SK-N-SH (cell line): ENCODE data around the gene ST8SIA6. TPM values are rescaled to one million over a fixed set of nuclear protein-coding genes. Genes with fewer than 3 reads are reported as not detected.

Experiments
- CTCF ChIA-PET: fragments of 300-600, 350-600 bp; formaldehyde crosslinking; extraction: SDS; loops from one replicate; lab custom pipeline; 2021; lab: Yijun Ruan, JAX
- POLR2A ChIA-PET: fragments of 350-600 bp; sonication (Branson Sonifier 250); formaldehyde crosslinking; extraction: SDS; loops from one replicate; lab custom pipeline; 2020; ENCODE audit warnings: antibody characterized with exemption, inconsistent platforms; lab: Yijun Ruan, JAX
- DNase-seq: peaks from one replicate; pipeline ENCODE4 v3.0.0; 2012
- H2AFZ ChIP-seq: fragments of 200-600 bp; sonication (generic); 2 replicates; pipeline ENCODE4 v1.8.1; 2016; ENCODE audit warnings: antibody characterized with exemption, mild to moderate bottlenecking, low read depth
- H3F3A ChIP-seq: fragments of 200-600 bp; sonication (generic); replicated peaks from 2 replicates; pipeline ENCODE3; 2016; ENCODE audit warnings: antibody characterized with exemption, mild to moderate bottlenecking; ENCODE audit not compliant: insufficient read depth
- H3K27ac ChIP-seq, 2 experiments: fragments of 200-500 bp in 1 of 2; fragments of 200-600 bp in 1 of 2; sonication (Bioruptor generic) in 1 of 2; sonication (generic), shearing (Covaris generic) in 1 of 2; 2 replicates each; pipeline versions ENCODE4 v1.5.1 to v1.6.1; 2014 to 2016; ENCODE audit warnings: low read depth in 2 of 2, inconsistent platforms in 1 of 2, low read length in 1 of 2, mild to moderate bottlenecking in 1 of 2, mixed read lengths in 1 of 2
- H3K27me3 ChIP-seq: fragments of 200-600 bp; sonication (generic), shearing (Covaris generic); 2 replicates; pipeline ENCODE4 v1.6.1; 2016; ENCODE audit warnings: mixed run types; ENCODE audit not compliant: insufficient read depth
- H3K36me3 ChIP-seq, 2 experiments: fragments of 200-500 bp in 1 of 2; fragments of 200-600 bp in 1 of 2; sonication (Bioruptor generic) in 1 of 2; sonication (generic) in 1 of 2; replicated peaks in 1 of 2; 2 replicates each; pipeline versions ENCODE3 to v1.5.1; 2014 to 2016; ENCODE audit warnings: low read length in 1 of 2, mild to moderate bottlenecking in 1 of 2; ENCODE audit not compliant: insufficient read depth in 2 of 2, control insufficient read depth in 1 of 2
- H3K4me1 ChIP-seq, 2 experiments: fragments of 200-500 bp in 1 of 2; fragments of 200-600 bp in 1 of 2; sonication (Bioruptor generic) in 1 of 2; sonication (generic), shearing (Covaris generic) in 1 of 2; 2 replicates each; pipeline versions ENCODE4 v1.5.1 to v1.6.1; 2014 to 2016; ENCODE audit warnings: low read depth in 1 of 2, low read length in 1 of 2, mixed run types in 1 of 2; ENCODE audit not compliant: insufficient read depth in 2 of 2, control insufficient read depth in 1 of 2
- H3K4me2 ChIP-seq: fragments of 200-600 bp; sonication (generic), shearing (Covaris generic); 2 replicates; pipeline ENCODE4 v1.6.1; 2017; ENCODE audit warnings: mixed run types
- H3K4me3 ChIP-seq, 2 experiments: fragments of 200-500 bp in 1 of 2; fragments of 200-600 bp in 1 of 2; sonication (Bioruptor generic) in 1 of 2; sonication (generic), shearing (Covaris generic) in 1 of 2; 2 replicates each; pipeline versions ENCODE4 v1.5.1 to v1.8.1; 2014 to 2016; ENCODE audit warnings: low read depth in 2 of 2, inconsistent platforms in 1 of 2, low read length in 1 of 2, mild to moderate bottlenecking in 1 of 2, mixed read lengths in 1 of 2, moderate library complexity in 1 of 2
- H3K79me2 ChIP-seq: fragments of 200-600 bp; sonication (generic); 2 replicates; pipeline ENCODE4 v1.8.1; 2017; ENCODE audit warnings: mild to moderate bottlenecking; ENCODE audit not compliant: insufficient read depth
- H3K9ac ChIP-seq: fragments of 200-600 bp; sonication (generic); 2 replicates; pipeline ENCODE4 v1.6.1; 2017; ENCODE audit warnings: mixed run types
- H3K9me2 ChIP-seq: fragments of 200-600 bp; sonication (generic); 2 replicates; pipeline ENCODE4 v1.6.1; 2017; ENCODE audit warnings: mixed run types
- H3K9me3 ChIP-seq: fragments of 200-600 bp; sonication (generic); 2 replicates; pipeline ENCODE4 v1.6.1; 2017; ENCODE audit warnings: mixed run types, mild to moderate bottlenecking, moderate library complexity
- H4K20me1 ChIP-seq: fragments of 200-600 bp; sonication (generic); 2 replicates; pipeline ENCODE4 v1.6.1; 2017; ENCODE audit warnings: mild to moderate bottlenecking, mixed run types; ENCODE audit not compliant: insufficient read depth
- ELF1 ChIP-seq: IDR thresholded peaks from 2 replicates; pipeline ENCODE4 v1.4.0; 2012
- EP300 ChIP-seq, 2 experiments: IDR thresholded peaks; 2 replicates each; pipeline versions ENCODE4 v1.4.0 to v1.6.1; 2012; ENCODE audit warnings: borderline replicate concordance in 1 of 2, low read depth in 1 of 2, low read length in 1 of 2
- FOSL2 ChIP-seq: IDR thresholded peaks from 2 replicates; pipeline ENCODE4 v1.4.0; 2012; ENCODE audit warnings: low read depth, mild to moderate bottlenecking, moderate library complexity, borderline replicate concordance
- FOXM1 ChIP-seq: IDR thresholded peaks from 2 replicates; pipeline ENCODE4 v1.4.0; 2012; ENCODE audit warnings: low read depth, mild to moderate bottlenecking
- JUND ChIP-seq: IDR thresholded peaks from 2 replicates; pipeline ENCODE4 v1.4.0; 2012
- MEF2A ChIP-seq: IDR thresholded peaks from 2 replicates; pipeline ENCODE4 v1.4.0; 2012; ENCODE audit warnings: low read depth, borderline replicate concordance
- MXI1 ChIP-seq: IDR thresholded peaks from 2 replicates; pipeline ENCODE4 v1.6.1; 2012; ENCODE audit warnings: mild to moderate bottlenecking, low read depth, low read length, improper control_type of control experiment
- POLR2AphosphoS5 ChIP-seq: IDR thresholded peaks from 2 replicates; pipeline ENCODE4 v1.6.1; 2012; ENCODE audit warnings: low read depth, low read length
- RCOR1 ChIP-seq: fragments of 150-350 bp; IDR thresholded peaks from 2 replicates; pipeline ENCODE4 v1.6.1; 2017; ENCODE audit warnings: antibody characterized with exemption, low read length
- RXRA ChIP-seq: IDR thresholded peaks from 2 replicates; pipeline ENCODE4 v1.4.0; 2012; ENCODE audit warnings: low read depth, mild to moderate bottlenecking, borderline replicate concordance
- TAF1 ChIP-seq: IDR thresholded peaks from 2 replicates; pipeline ENCODE4 v1.6.1; 2012; ENCODE audit warnings: low read depth, mild to moderate bottlenecking, low read length, moderate library complexity, borderline replicate concordance
- TCF12 ChIP-seq: IDR thresholded peaks from 2 replicates; pipeline ENCODE4 v1.4.0; 2012
- YY1 ChIP-seq: IDR thresholded peaks from 2 replicates; pipeline ENCODE4 v1.4.0; 2012; ENCODE audit warnings: low read depth, mild to moderate bottlenecking
- WGBS: methylation state at CpG from one replicate; pipeline ENCODE4 v1.1.6; 2017; ENCODE audit warnings: low lambda C conversion rate; 5-methylcytosine and 5-hydroxymethylcytosine counted together
- polyA plus RNA-seq, 3 experiments: library from polyadenylated mRNA; depleted of rRNA; stranded (reverse); fragments of >200 nt; gene quantifications; 2 replicates each; pipeline ENCODE4 v1.2.3, GENCODE V29; 2012
- TF ChIP-seq, protein P1 (sequence below): fragments of 150-350 bp; IDR thresholded peaks from 2 replicates; pipeline ENCODE4 v1.6.1; 2017; ENCODE audit warnings: antibody characterized with exemption, low read length, low read depth, borderline replicate concordance
- TF ChIP-seq, protein P2 (sequence below): IDR thresholded peaks from 2 replicates; pipeline ENCODE4 v1.4.0; 2012; ENCODE audit warnings: low read depth, borderline replicate concordance
- TF ChIP-seq, protein P3 (sequence below): fragments of 200-600 bp; sonication (generic); IDR thresholded peaks from 2 replicates; pipeline ENCODE4 v1.6.1; 2017; ENCODE audit warnings: antibody characterized with exemption, mild to moderate bottlenecking, moderate library complexity
- TF ChIP-seq, protein P4 (sequence below): IDR thresholded peaks from 2 replicates; pipeline ENCODE4 v1.4.0; 2012; ENCODE audit warnings: low read depth
- TF ChIP-seq, protein P5 (sequence below): IDR thresholded peaks from 2 replicates; pipeline ENCODE4 v1.4.0; 2012; ENCODE audit warnings: low read depth, borderline replicate concordance

The ST8SIA6 gene
- polyA plus RNA-seq, 1 of the 3 experiments (the other 2 are of a cell fraction), result 0.03 TPM

DNA sequence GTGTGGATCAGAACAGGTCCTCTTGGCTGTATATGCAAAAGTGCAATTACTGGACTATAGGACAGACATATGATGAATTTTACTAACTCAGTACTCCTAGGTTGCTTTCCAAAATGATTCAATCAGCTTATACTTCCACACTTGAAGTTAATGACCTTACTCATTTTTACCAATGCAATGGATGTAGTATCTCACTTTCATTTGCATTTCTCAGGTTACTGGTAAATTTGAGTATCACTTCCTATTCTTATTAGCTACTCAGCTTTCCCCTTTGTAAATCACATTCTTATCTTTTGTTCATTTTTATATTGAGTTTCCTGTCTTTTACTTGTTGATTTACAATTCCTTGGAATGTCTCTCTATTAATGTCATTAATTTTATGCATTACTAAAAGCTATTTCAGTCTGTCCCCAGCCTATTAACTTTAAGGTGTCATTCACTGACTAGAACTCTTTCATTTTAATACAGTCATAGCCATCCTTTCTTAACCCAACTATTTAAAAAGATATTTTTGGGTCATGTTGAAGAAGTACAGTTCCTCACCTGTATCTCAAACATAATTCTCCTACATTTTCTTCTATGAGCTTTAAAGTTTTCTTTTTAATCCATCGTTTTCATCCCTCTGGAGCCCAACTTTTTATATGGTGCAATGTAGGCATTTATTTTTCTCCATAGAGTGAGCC is 137.8 kb downstream of the ST8SIA6 start:
- no peaks in the 10 kb centered on the region for H3K36me3 ChIP-seq
- no peaks in the 10 kb centered on the region for H3K79me2 ChIP-seq
- no peaks in the 10 kb centered on the region; the same call in 1 of the 2 replicates for H3K27me3 ChIP-seq
- H3K27ac ChIP-seq, result no peak overlapping the region
- no peak overlapping the region for H3K9ac ChIP-seq
- TF ChIP-seq MXI1 (no peak), TAF1 (no peak), RCOR1 (no peak), JUND (no peak), EP300 (IDR thresholded peaks at IDR 0.05; ENCODE audit: borderline replicate concordance in 1 of 2, low read depth in 1 of 2, low read length in 1 of 2) (no peak), POLR2AphosphoS5 (no peak), YY1 (no peak), FOSL2 (no peak), RXRA (no peak), TCF12 (no peak), FOXM1 (no peak), MEF2A (no peak), ELF1 (no peak)
- TF ChIP-seq, protein P1, sequence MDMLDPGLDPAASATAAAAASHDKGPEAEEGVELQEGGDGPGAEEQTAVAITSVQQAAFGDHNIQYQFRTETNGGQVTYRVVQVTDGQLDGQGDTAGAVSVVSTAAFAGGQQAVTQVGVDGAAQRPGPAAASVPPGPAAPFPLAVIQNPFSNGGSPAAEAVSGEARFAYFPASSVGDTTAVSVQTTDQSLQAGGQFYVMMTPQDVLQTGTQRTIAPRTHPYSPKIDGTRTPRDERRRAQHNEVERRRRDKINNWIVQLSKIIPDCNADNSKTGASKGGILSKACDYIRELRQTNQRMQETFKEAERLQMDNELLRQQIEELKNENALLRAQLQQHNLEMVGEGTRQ, result no peak
- TF ChIP-seq, protein P2, sequence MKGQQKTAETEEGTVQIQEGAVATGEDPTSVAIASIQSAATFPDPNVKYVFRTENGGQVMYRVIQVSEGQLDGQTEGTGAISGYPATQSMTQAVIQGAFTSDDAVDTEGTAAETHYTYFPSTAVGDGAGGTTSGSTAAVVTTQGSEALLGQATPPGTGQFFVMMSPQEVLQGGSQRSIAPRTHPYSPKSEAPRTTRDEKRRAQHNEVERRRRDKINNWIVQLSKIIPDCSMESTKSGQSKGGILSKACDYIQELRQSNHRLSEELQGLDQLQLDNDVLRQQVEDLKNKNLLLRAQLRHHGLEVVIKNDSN, result no peak
- TF ChIP-seq, protein P3, sequence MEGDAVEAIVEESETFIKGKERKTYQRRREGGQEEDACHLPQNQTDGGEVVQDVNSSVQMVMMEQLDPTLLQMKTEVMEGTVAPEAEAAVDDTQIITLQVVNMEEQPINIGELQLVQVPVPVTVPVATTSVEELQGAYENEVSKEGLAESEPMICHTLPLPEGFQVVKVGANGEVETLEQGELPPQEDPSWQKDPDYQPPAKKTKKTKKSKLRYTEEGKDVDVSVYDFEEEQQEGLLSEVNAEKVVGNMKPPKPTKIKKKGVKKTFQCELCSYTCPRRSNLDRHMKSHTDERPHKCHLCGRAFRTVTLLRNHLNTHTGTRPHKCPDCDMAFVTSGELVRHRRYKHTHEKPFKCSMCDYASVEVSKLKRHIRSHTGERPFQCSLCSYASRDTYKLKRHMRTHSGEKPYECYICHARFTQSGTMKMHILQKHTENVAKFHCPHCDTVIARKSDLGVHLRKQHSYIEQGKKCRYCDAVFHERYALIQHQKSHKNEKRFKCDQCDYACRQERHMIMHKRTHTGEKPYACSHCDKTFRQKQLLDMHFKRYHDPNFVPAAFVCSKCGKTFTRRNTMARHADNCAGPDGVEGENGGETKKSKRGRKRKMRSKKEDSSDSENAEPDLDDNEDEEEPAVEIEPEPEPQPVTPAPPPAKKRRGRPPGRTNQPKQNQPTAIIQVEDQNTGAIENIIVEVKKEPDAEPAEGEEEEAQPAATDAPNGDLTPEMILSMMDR, result no peak
- TF ChIP-seq, protein P4, sequence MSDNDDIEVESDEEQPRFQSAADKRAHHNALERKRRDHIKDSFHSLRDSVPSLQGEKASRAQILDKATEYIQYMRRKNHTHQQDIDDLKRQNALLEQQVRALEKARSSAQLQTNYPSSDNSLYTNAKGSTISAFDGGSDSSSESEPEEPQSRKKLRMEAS, result no peak
- TF ChIP-seq, protein P5, sequence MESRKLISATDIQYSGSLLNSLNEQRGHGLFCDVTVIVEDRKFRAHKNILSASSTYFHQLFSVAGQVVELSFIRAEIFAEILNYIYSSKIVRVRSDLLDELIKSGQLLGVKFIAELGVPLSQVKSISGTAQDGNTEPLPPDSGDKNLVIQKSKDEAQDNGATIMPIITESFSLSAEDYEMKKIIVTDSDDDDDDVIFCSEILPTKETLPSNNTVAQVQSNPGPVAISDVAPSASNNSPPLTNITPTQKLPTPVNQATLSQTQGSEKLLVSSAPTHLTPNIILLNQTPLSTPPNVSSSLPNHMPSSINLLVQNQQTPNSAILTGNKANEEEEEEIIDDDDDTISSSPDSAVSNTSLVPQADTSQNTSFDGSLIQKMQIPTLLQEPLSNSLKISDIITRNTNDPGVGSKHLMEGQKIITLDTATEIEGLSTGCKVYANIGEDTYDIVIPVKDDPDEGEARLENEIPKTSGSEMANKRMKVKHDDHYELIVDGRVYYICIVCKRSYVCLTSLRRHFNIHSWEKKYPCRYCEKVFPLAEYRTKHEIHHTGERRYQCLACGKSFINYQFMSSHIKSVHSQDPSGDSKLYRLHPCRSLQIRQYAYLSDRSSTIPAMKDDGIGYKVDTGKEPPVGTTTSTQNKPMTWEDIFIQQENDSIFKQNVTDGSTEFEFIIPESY, result no peak
- no peak overlapping the region for H3K4me2 ChIP-seq
- no peaks in the 10 kb centered on the region for H3K9me3 ChIP-seq
- peaks cover 3% of the 10 kb centered on the region for H3F3A ChIP-seq
- POLR2A ChIA-PET, result no interaction called here
- no peaks in the 10 kb centered on the region for H3K4me1 ChIP-seq
- no peak overlapping the region for H2AFZ ChIP-seq
- CTCF ChIA-PET, result no interaction called here
- WGBS, result 2% methylated on average over 1 of the region's 1 CpG
- no peaks in the 10 kb centered on the region for H3K9me2 ChIP-seq
- H3K4me3 ChIP-seq, result no peak overlapping the region
- DNase-seq, result no peak
- H4K20me1 ChIP-seq, result no peaks in the 10 kb centered on the region
